Measurements from ENCODE around the gene SYNGR2.
A peak's percentile ranks its signal among the peaks of the same experiment; 100 is the strongest.

The SYNGR2 gene

GRCh38 chr17:78202666-78203065 is 34.3 kb downstream of the SYNGR2 start:
- DNase-seq (ENCODE audit: low read depth): no peak

GRCh38 chr17:78204387-78205123 is 36.2 kb downstream of the SYNGR2 start:
- no peak for DNase-seq (ENCODE audit: low read depth)

- DNase-seq (ENCODE audit: low read depth): no peak
Measured at GRCh38 chr17:78205124-78205775, 36.9 kb downstream of the SYNGR2 start.

GRCh38 chr17:78206298-78206697 is 37.9 kb downstream of the SYNGR2 start:
- DNase-seq (ENCODE audit: low read depth): no peak

- DNase-seq (ENCODE audit: low read depth): no peak
Measured at GRCh38 chr17:78208486-78208885, 40.1 kb downstream of the SYNGR2 start.

- DNase-seq (ENCODE audit: low read depth): no peak
Measured at GRCh38 chr17:78210111-78210510, 41.7 kb downstream of the SYNGR2 start.

GRCh38 chr17:78211032-78211431 is 42.7 kb downstream of the SYNGR2 start:
- no peak for DNase-seq (ENCODE audit: low read depth)

- peak; percentile 84 for DNase-seq (ENCODE audit: low read depth)
Measured at GRCh38 chr17:78214016-78214705, 45.8 kb downstream of the SYNGR2 start, which contains the start of gene BIRC5. Gene BIRC5, plus strand, starts transcription at chr17:78214253. Its CDS starts 64 bp downstream, at chr17:78214317.

- no peak for DNase-seq (ENCODE audit: low read depth)
Measured at GRCh38 chr17:78214706-78215061, 46.3 kb downstream of the SYNGR2 start.

GRCh38 chr17:78219396-78220150 is 51.2 kb downstream of the SYNGR2 start:
- DNase-seq (ENCODE audit: low read depth): no peak

Data from activated T-helper 1 cell treated with Interleukin-2 at 50 U/mL for 16 hours (primary cell).